ENCODE results near the gene ADTRP.

GRCh38 chr6:11795403-11795802 lies 16.8 kb upstream of the ADTRP start:
- TF ChIP-seq JUN (CRISPR knock-in tag; IDR thresholded peaks at IDR 0.05) (no peak), CTCF (IDR thresholded peaks at IDR 0.05) (no peak), MAX (CRISPR knock-in tag; IDR thresholded peaks at IDR 0.05) (no peak), NFYB (CRISPR knock-in tag; conservative IDR thresholded peaks at IDR 0.05; ENCODE audit: low read depth) (no peak), ATF3 (CRISPR knock-in tag; conservative IDR thresholded peaks at IDR 0.05) (no peak), MYBL2 (CRISPR knock-in tag; IDR thresholded peaks at IDR 0.05) (no peak)
